HEK293 (cell line): ENCODE measurements around the gene ANKRD63.

Source experiments
- BCL11A ChIP-seq: fragments of 450-650 bp; formaldehyde crosslinking; IDR thresholded peaks from 2 replicates; pipeline ENCODE4 v1.5.1; 2016; ENCODE audit warnings: low read depth, missing biosample characterization, missing genetic modification characterization
- CTCF ChIP-seq: fragments of 450-650 bp; formaldehyde crosslinking; IDR thresholded peaks from 2 replicates; pipeline ENCODE4 v1.5.1; 2016; ENCODE audit warnings: missing biosample characterization, missing genetic modification characterization
- KLF10 ChIP-seq: fragments of 450-650 bp; IDR thresholded peaks from 2 replicates; pipeline ENCODE4 v1.5.1; 2018; ENCODE audit warnings: missing biosample characterization, mild to moderate bottlenecking, missing genetic modification characterization
- TCF7L2 ChIP-seq: IDR thresholded peaks from 2 replicates; pipeline ENCODE4 v1.6.1; 2011; ENCODE audit warnings: low read depth, mild to moderate bottlenecking, inconsistent platforms, low read length, moderate library complexity, borderline replicate concordance
- ZNF514 ChIP-seq: fragments of 450-650 bp; formaldehyde crosslinking; IDR thresholded peaks from 2 replicates; pipeline ENCODE4 v1.5.1; 2016; ENCODE audit warnings: missing biosample characterization, missing genetic modification characterization

DNA sequence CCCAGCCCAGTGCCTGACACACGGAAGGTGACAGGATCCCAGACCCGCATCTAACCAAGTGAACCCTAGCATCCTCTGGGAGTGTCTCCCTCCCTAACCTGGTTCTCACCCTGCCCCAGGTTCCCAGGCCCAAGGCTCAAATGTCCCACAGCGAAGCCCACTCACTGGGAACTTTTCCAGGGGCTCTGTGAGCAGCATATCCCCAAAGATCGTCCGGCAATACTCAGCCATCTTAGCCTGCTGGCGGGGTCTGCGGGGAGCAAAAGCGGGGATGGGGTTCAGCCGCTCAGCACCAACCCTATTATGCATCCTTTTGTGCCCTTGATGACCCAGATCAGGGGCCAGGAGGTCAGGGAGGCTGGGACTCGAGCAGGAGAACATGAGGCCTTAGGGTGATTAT lies 14.5 kb upstream of the ANKRD63 start:
- TF ChIP-seq CTCF (tag by site-specific recombination) = no peak
- TF ChIP-seq ZNF514 (tag by site-specific recombination) = no peak
- TF ChIP-seq BCL11A (tag by site-specific recombination) = no peak
- TF ChIP-seq KLF10 (tag by site-specific recombination) = no peak
- TF ChIP-seq TCF7L2 = no peak
